AG04449 (cell line): ENCODE data around the gene AACS.

Experiments
- CTCF ChIA-PET: fragments of 350-600 bp; formaldehyde crosslinking; extraction: SDS; loops from one replicate; lab custom pipeline; 2021; ENCODE audit warnings: antibody characterized with exemption; lab: Yijun Ruan, JAX
- POLR2A ChIA-PET: fragments of 400-600, 350-600 bp; formaldehyde crosslinking; extraction: SDS; loops from one replicate; lab custom pipeline; 2020; ENCODE audit warnings: antibody characterized with exemption, inconsistent platforms; lab: Yijun Ruan, JAX
- DNase-seq: peaks from one replicate; pipeline ENCODE4 v3.0.0-alpha.2; 2010; ENCODE audit warnings: low read depth, low spot score
- H3K4me3 ChIP-seq: 2 replicates; pipeline ENCODE4 v1.5.1; 2011; ENCODE audit warnings: low read depth, mild to moderate bottlenecking, control low read depth, low read length
- TF ChIP-seq, protein P1 (sequence below): IDR thresholded peaks from one replicate; pipeline ENCODE4 v1.5.1; 2011; ENCODE audit warnings: mild to moderate bottlenecking, moderate library complexity, low read length, control low read depth, inconsistent platforms; ENCODE audit not compliant: insufficient read depth; ENCODE audit errors: missing control alignments

Gene AACS

DNA sequence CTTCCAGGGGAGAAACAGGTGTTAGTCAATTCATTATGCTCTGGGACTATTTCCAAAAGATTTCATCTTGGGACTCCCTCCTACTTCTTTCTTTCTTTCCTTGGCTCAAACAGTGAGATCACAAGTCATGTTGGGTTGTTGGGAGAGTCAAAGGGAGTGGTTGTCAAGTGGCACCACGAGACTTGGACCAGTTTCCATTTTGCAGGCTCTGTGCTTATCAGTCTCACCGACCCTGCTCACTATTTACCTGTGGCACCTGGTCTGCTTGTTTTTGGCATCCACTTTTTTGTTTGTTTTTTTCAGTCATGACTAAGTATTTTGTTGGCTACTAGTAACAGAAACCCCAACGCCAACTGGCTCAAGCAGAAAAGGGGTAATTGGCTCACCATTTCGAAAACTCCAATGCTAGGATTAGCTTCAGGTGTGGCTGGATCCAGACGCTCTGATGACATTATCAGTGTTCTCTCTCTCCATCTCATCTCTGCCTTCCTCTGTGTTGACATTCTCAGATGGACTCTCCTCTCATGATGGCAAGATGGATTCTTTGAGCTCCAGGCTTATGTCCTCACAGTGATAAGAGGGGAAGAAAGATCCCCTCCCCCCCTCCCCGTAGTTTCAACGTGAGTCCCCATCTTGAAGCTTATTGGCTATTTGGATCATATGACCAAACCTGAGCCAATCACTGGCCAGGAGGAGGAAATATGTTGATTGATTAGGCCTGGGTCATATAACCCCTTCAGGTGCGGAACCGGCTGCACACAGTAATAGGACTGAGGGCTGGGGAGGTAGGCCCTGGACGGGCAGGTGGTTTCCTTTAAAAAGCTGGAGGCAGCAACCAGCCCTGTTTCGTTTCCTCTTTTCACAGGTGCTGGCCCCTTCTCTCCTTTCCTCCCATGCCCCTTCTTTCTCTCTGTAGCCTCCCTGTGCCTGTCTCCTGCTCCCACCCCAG is 84.2 kb downstream of the AACS start:
- POLR2A ChIA-PET: no interaction called here
- TF ChIP-seq, protein P1, sequence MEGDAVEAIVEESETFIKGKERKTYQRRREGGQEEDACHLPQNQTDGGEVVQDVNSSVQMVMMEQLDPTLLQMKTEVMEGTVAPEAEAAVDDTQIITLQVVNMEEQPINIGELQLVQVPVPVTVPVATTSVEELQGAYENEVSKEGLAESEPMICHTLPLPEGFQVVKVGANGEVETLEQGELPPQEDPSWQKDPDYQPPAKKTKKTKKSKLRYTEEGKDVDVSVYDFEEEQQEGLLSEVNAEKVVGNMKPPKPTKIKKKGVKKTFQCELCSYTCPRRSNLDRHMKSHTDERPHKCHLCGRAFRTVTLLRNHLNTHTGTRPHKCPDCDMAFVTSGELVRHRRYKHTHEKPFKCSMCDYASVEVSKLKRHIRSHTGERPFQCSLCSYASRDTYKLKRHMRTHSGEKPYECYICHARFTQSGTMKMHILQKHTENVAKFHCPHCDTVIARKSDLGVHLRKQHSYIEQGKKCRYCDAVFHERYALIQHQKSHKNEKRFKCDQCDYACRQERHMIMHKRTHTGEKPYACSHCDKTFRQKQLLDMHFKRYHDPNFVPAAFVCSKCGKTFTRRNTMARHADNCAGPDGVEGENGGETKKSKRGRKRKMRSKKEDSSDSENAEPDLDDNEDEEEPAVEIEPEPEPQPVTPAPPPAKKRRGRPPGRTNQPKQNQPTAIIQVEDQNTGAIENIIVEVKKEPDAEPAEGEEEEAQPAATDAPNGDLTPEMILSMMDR: no peak
- DNase-seq: no peak
- CTCF ChIA-PET: no interaction called here
- H3K4me3 ChIP-seq: no peak overlapping the region

DNA sequence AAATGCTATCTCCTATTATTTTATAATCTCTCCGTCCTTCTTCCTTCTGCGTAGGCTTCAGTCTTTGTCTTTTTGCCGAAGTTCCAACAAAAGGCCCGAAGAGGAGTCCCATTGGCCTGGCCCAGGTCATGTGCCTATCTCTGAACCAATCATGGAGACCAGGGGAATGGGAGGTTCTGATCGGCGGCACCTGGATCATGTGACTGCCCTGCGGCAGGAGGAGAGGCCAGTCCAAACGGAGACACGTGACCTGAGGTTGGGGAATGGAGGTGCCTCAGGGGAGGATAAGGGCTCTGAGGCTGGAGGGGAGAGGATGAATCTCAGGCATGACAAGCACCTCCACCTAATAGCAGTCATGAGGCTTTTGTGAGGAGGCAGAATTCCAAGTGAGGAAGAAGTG is 86.0 kb downstream of the AACS start:
- H3K4me3 ChIP-seq: no peak overlapping the region
- DNase-seq: no peak
- POLR2A ChIA-PET: no interaction called here
- CTCF ChIA-PET: no interaction called here
- TF ChIP-seq, protein P1: no peak

DNA sequence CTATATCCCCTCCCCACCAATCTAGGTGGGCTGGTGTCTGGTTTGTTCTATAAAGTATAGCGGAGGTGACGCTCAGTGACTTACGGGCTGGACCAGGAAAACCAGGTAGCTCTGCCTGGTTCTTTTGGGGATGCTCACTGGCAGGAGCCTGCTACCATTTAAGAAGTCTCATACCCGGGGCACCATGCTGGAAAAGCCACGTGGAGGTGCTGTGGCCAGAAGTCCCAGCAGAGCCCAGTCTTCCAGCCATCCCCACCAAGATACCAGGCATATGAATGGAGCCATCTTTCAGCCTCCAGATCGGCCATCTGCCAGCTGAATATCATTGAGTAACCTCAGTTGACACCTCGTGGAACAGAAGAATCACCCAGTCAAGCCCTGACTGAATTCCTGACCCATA is 87.2 kb downstream of the AACS start:
- POLR2A ChIA-PET: no interaction called here
- TF ChIP-seq, protein P1: no peak
- CTCF ChIA-PET: no interaction called here
- no peak for DNase-seq
- no peak overlapping the region for H3K4me3 ChIP-seq

DNA sequence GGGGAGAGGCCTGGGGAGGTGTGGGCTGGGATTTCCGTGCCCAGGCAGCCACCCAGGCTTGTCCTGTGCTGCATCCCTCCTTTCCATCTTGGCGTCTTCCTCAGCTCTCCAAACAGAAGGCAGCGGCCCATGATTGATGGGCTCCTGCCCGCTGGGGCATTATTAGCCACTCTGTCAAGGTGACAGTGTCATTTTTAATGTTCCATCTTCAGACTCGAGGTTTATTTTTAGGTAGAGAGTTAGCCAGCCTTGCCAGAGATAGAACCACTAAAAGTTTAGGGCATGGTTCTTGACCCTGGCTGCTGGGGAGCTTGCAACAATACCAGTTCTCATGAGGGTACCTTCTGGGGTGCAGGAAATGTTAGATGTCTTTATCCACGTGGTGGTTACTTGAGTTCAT is 90.1 kb downstream of the AACS start:
- ChIA-PET POLR2A (no interaction called here), CTCF (no interaction called here)
- TF ChIP-seq, protein P1: no peak
- no peak for DNase-seq
- no peak overlapping the region for H3K4me3 ChIP-seq

DNA sequence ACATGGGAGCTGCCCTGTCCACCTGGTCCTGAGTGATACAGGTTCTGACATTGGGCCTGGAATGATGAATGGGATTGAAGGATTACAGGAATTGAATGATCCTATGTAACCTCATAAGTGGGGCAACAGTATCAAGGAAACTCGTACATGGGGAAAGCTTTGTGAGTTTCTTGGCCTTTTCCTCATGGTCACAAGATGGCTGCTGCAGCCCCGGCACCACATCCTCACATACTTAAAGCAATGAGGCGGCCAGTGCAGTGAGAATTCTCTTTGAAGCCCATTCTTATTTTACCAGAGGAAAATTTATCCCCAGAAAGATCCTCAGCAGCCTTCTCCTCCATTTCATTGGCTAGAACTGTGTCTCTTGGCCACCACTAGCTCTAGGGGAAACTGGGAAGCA is 91.9 kb downstream of the AACS start:
- no peak for DNase-seq
- ChIA-PET POLR2A (no interaction called here), CTCF (no interaction called here)
- TF ChIP-seq, protein P1: no peak
- H3K4me3 ChIP-seq: no peak overlapping the region

DNA sequence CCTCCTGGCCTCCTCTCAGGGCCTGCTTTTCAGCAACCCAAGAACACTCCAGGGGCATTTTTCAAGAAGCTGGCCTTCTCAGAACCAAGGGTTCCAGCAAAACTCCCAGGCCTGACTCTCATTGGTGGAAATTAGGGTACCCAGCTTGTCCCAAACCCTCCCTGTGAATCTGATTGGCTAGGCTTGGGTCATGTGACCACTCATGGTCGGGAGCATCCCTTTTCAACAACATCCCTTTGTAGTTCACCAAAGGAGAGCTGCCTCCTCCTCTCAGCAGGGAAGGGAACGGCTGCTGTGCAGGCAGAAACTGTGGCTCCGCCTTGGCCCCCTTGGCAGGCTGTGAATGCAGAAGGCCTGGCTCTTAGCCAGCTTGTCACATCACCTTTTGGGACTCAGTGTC is 94.5 kb downstream of the AACS start:
- ChIA-PET CTCF (interaction anchor here (0.7 to 1.4 kb wide), 3 partner anchors 14 to 26 kb away, joined by 3 to 4 read pairs (median 3); partner anchors contain the start of gene TMEM132B), POLR2A (no interaction called here)
- no peak for DNase-seq
- H3K4me3 ChIP-seq: no peak overlapping the region
- TF ChIP-seq, protein P1: no peak
